Measurements from ENCODE around the gene LZTR1.

- no peak for TF ChIP-seq CTCF (IDR thresholded peaks at IDR 0.05)
- TF ChIP-seq POLR2AphosphoS5 (IDR thresholded peaks at IDR 0.05; ENCODE audit: low read depth, low read length), result no peak
- TF ChIP-seq REST (IDR thresholded peaks at IDR 0.05; ENCODE audit: insufficient read depth in 1 of 2, low read depth in 2 of 2, low read length in 1 of 2), result no peak
- no peak for TF ChIP-seq SIN3A (IDR thresholded peaks at IDR 0.05; ENCODE audit: borderline replicate concordance, insufficient read depth, low read depth, low read length)
These were observed 426 bp downstream of the LZTR1 start for GRCh38 chr22:20982563-20982882.

Measured in Panc1 (cell line).